Smooth muscle cell of the brain vasculature (primary cell): ENCODE results near the gene PNN.
"Not testable (repeated sequence)": the region's sequence is repeated elsewhere in the genome, so short reads cannot be mapped to it uniquely, and the experiment has no call there.

Experiments used
- DNase-seq: peaks from one replicate; pipeline ENCODE4 v3.0.0-alpha.2; 2012; ENCODE audit warnings: low read depth, low spot score

PNN gene

DNA sequence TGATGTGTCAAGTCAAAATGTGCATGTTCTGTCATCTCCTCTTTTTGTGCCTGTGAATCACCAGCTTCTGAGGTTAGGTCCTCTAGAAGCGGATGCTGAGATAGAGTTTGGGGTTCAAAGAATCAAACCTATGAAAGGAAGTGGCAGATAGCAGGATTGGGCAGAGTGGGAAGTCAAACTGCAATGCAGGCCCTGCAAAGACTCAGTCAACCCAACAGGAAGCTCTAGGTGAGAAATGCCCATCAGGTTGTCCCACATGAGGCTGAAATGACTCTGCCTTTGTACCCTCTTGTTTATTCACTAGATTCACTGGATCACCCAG, 54.1 kb downstream of the PNN start:
- no peak for DNase-seq

DNA sequence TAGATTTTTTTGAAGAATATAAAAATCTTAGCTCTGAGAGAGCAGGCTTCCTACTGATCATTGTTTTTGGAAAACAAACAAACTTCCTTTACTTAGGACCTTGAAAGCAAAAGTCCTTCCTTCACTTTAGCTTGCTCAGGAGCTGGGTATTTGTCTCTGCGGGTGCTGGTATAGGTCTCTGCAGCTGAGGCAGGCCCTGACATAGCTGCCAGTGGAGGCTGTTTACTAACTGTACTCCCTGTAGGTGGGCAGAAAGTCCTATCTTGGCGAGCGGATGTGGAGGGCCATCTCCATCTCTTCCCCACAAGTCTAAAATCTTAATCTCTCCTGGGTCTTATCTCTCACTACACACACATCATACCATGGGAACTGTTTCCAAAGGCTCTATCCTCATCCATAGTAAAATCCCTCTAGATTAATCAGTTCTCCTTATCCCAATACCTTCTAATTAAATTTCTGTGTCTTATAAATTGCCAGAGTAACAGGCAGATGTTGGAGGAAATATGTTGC, 54.6 kb downstream of the PNN start:
- no peak for DNase-seq

DNA sequence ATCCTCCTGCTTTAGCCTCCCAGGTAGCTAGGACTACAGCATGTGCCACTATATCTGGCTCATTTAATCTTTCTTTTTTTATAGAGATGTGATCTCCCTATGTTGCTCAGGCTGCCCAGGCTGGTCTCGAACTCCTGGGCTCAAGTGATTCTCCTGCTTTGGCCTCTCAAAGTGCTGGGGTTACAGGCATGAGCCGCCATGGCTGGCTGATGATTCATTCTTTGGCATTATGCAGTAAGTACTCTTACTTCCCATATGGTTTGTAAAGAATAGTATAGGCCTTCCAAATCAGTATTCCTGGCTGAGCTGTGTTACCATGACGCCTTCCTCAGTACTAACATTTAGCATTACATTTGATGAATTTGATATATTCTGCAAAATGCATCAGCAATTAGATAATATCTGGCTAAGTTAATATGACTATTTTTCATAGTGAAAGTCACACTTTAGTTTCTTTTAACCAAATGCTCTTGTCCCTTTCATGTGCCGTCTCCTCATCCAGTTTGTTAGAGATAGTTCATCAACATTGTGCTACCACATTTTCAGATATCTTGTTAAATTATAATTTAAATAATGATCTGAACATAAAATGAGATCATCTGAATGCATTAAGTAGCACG, 55.5 kb downstream of the PNN start:
- DNase-seq = no peak

DNA sequence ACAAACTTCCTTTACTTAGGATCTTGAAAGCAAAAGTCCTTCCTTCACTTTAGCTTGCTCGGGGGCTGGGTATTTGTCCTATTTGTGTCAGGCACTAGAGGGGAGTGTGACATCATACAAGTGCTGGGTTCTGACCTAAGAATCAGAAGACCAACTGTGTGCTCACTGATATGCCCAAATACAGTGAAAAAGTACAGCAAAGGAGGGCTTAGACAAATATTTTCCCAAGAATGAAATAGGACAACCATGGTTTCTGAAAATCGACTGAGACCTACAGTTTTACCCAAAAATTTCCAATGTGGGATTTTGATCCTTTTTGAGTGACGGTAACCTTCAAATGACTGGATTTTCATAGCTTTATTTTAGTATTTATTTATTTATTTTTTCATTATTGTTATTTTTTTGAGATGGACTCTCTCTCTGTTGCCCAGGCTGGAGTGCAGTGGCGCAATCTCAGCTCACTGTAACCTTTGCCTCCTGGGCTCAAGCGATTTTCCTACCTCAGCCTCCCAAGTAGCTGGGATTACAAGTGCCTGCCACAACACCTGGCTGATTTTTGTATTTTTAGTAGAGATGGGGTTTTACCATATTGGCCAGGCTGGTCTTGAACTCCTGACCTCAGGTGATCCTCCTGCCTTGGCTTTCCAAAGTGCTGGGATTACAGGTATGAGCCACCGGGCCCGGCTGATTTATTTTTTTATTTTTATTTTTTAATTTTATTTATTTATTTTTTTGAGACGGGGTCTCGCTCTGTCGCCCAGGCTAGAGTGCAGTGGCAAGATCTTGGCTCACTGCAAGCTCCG, 56.9 kb downstream of the PNN start:
- DNase-seq = not testable (repeated sequence)
